ENCODE data around the gene PHACTR4. TPM values are rescaled to one million over a fixed set of nuclear protein-coding genes. Genes with fewer than 3 reads are reported as not detected.
"Not testable (repeated sequence)": the region's sequence is repeated elsewhere in the genome, so short reads cannot be mapped to it uniquely, and the experiment has no call there.

PHACTR4 gene
- total RNA-seq, 1 donor from 2014 or later, result 30.5 TPM

GRCh38 chr1:28353248-28353810 is 16.2 kb upstream of the PHACTR4 start:
- H3K27me3 Mint-ChIP-seq; H3K36me3 Mint-ChIP-seq (ENCODE audit: low read depth); intact Hi-C loops (cut with micrococcal nuclease); H3K27ac Mint-ChIP-seq; H3K9me3 Mint-ChIP-seq; DNase-seq; H3K4me1 Mint-ChIP-seq; H3K4me3 Mint-ChIP-seq: not testable (repeated sequence)

- H3K4me1 Mint-ChIP-seq, result peaks cover 2% of the 10 kb centered on the region
- H3K27ac Mint-ChIP-seq, result no peak overlapping the region
- DNase-seq, result no peak
- H3K4me3 Mint-ChIP-seq, result no peak overlapping the region
- no peaks in the 10 kb centered on the region for H3K27me3 Mint-ChIP-seq
- H3K36me3 Mint-ChIP-seq (ENCODE audit: low read depth), result no peaks in the 10 kb centered on the region
- H3K9me3 Mint-ChIP-seq, result no peaks in the 10 kb centered on the region
- intact Hi-C loops (cut with micrococcal nuclease), result no loop called here
Observed at GRCh38 chr1:28354121-28354520, 15.4 kb upstream of the PHACTR4 start.

- no peak for DNase-seq
- intact Hi-C loops (cut with micrococcal nuclease), result loop anchor here (5.0 kb wide), 1 partner anchor 244 kb away; no protein-coding TSS in a partner anchor
- no peaks in the 10 kb centered on the region for H3K9me3 Mint-ChIP-seq
- no peak overlapping the region for H3K27ac Mint-ChIP-seq
- no peaks in the 10 kb centered on the region for H3K36me3 Mint-ChIP-seq (ENCODE audit: low read depth)
- no peak overlapping the region for H3K4me3 Mint-ChIP-seq
- peaks cover 4% of the 10 kb centered on the region for H3K27me3 Mint-ChIP-seq
- H3K4me1 Mint-ChIP-seq, result peaks cover 2% of the 10 kb centered on the region
Observed at GRCh38 chr1:28358716-28359115, 10.8 kb upstream of the PHACTR4 start.

- H3K27ac Mint-ChIP-seq, result no peak overlapping the region
- H3K36me3 Mint-ChIP-seq (ENCODE audit: low read depth), result no peaks in the 10 kb centered on the region
- intact Hi-C loops (cut with micrococcal nuclease), result loop anchor here (5.0 kb wide), 1 partner anchor 243 kb away; no protein-coding TSS in a partner anchor
Observed at GRCh38 chr1:28359592-28360239, 9.8 kb upstream of the PHACTR4 start.

GRCh38 chr1:28364888-28365287 is 4.7 kb upstream of the PHACTR4 start:
- no peaks in the 10 kb centered on the region for H3K9me3 Mint-ChIP-seq
- H3K27ac Mint-ChIP-seq, result no peak overlapping the region
- intact Hi-C loops (cut with micrococcal nuclease), result no loop called here
- no peak for DNase-seq
- no peak overlapping the region for H3K4me3 Mint-ChIP-seq
- H3K4me1 Mint-ChIP-seq, result peaks cover 8% of the 10 kb centered on the region
- no peaks in the 10 kb centered on the region for H3K36me3 Mint-ChIP-seq (ENCODE audit: low read depth)
- H3K27me3 Mint-ChIP-seq, result peaks cover 4% of the 10 kb centered on the region

More at GRCh38 chr1:28359592-28360239, 9.8 kb upstream of the PHACTR4 start:
- peak; percentile 90 for DNase-seq
- peaks cover 4% of the 10 kb centered on the region for H3K27me3 Mint-ChIP-seq
- H3K9me3 Mint-ChIP-seq, result no peaks in the 10 kb centered on the region
- H3K4me3 Mint-ChIP-seq, result no peak overlapping the region
- peaks cover 2% of the 10 kb centered on the region for H3K4me1 Mint-ChIP-seq

GRCh38 chr1:28365864-28366263 is 3.7 kb upstream of the PHACTR4 start:
- Mint-ChIP-seq H3K36me3 (ENCODE audit: low read depth) (no peaks in the 10 kb centered on the region), H3K27ac (no peak overlapping the region), H3K4me3 (no peak overlapping the region), H3K9me3 (no peaks in the 10 kb centered on the region), H3K4me1 (peaks cover 15% of the 10 kb centered on the region), H3K27me3 (peaks cover 4% of the 10 kb centered on the region)
- intact Hi-C loops (cut with micrococcal nuclease), result no loop called here
- DNase-seq, result no peak

- not testable (repeated sequence) for H3K9me3 Mint-ChIP-seq; H3K27me3 Mint-ChIP-seq; DNase-seq; H3K36me3 Mint-ChIP-seq (ENCODE audit: low read depth)
- H3K4me1 Mint-ChIP-seq, result peaks cover 23% of the 10 kb centered on the region
- H3K27ac Mint-ChIP-seq, result peak overlapping the region; percentile 95
- intact Hi-C loops (cut with micrococcal nuclease), result loop anchor here (1.0 to 2.0 kb wide), 3 partner anchors 40 to 136 kb away; partner anchors contain the start of gene MED18
- H3K4me3 Mint-ChIP-seq, result peak overlapping the region; percentile 95
Observed at GRCh38 chr1:28368608-28369007, 932 bp upstream of the PHACTR4 start.

- H3K27me3 Mint-ChIP-seq, result no peaks in the 10 kb centered on the region
- H3K4me1 Mint-ChIP-seq, result peaks cover 33% of the 10 kb centered on the region
- intact Hi-C loops (cut with micrococcal nuclease), result no loop called here
- H3K27ac Mint-ChIP-seq, result peak overlapping the region; percentile 89
- DNase-seq, result peak; percentile 75
- no peaks in the 10 kb centered on the region for H3K9me3 Mint-ChIP-seq
- H3K36me3 Mint-ChIP-seq (ENCODE audit: low read depth), result peaks cover 8% of the 10 kb centered on the region
- H3K4me3 Mint-ChIP-seq, result peak overlapping the region; percentile 95
Observed at GRCh38 chr1:28370239-28371009, 884 bp downstream of the PHACTR4 start.

- no peak for DNase-seq
- Mint-ChIP-seq H3K4me3 (peak overlapping the region; percentile 95), H3K27ac (no peak overlapping the region), H3K9me3 (no peaks in the 10 kb centered on the region), H3K27me3 (no peaks in the 10 kb centered on the region), H3K4me1 (peaks cover 34% of the 10 kb centered on the region), H3K36me3 (ENCODE audit: low read depth) (peaks cover 8% of the 10 kb centered on the region)
- intact Hi-C loops (cut with micrococcal nuclease), result no loop called here
Observed at GRCh38 chr1:28371010-28371377, 1.5 kb downstream of the PHACTR4 start.

- intact Hi-C loops (cut with micrococcal nuclease); H3K27me3 Mint-ChIP-seq; H3K9me3 Mint-ChIP-seq; H3K36me3 Mint-ChIP-seq (ENCODE audit: low read depth); H3K27ac Mint-ChIP-seq; H3K4me3 Mint-ChIP-seq; DNase-seq: not testable (repeated sequence)
- peaks cover 31% of the 10 kb centered on the region for H3K4me1 Mint-ChIP-seq
Observed at GRCh38 chr1:28373450-28373849, 3.9 kb downstream of the PHACTR4 start.

GRCh38 chr1:28374297-28374696 is 4.8 kb downstream of the PHACTR4 start:
- Mint-ChIP-seq H3K27me3 (no peaks in the 10 kb centered on the region), H3K36me3 (ENCODE audit: low read depth) (peaks cover 11% of the 10 kb centered on the region), H3K27ac (no peak overlapping the region), H3K4me1 (peaks cover 28% of the 10 kb centered on the region), H3K4me3 (no peak overlapping the region), H3K9me3 (no peaks in the 10 kb centered on the region)
- DNase-seq, result no peak
- intact Hi-C loops (cut with micrococcal nuclease), result no loop called here

GRCh38 chr1:28375598-28375997 is 6.1 kb downstream of the PHACTR4 start:
- intact Hi-C loops (cut with micrococcal nuclease); H3K9me3 Mint-ChIP-seq; H3K4me3 Mint-ChIP-seq: not testable (repeated sequence)

GRCh38 chr1:28376195-28376594 is 6.7 kb downstream of the PHACTR4 start:
- H3K9me3 Mint-ChIP-seq; H3K27me3 Mint-ChIP-seq; H3K27ac Mint-ChIP-seq; intact Hi-C loops (cut with micrococcal nuclease); H3K4me3 Mint-ChIP-seq; DNase-seq: not testable (repeated sequence)
- Mint-ChIP-seq H3K36me3 (ENCODE audit: low read depth) (peaks cover 16% of the 10 kb centered on the region), H3K4me1 (peaks cover 22% of the 10 kb centered on the region)

More at GRCh38 chr1:28375598-28375997, 6.1 kb downstream of the PHACTR4 start:
- Mint-ChIP-seq H3K4me1 (peaks cover 26% of the 10 kb centered on the region), H3K36me3 (ENCODE audit: low read depth) (peaks cover 14% of the 10 kb centered on the region)
- not testable (repeated sequence) for H3K27ac Mint-ChIP-seq, H3K27me3 Mint-ChIP-seq, DNase-seq

GRCh38 chr1:28378906-28379305 is 9.4 kb downstream of the PHACTR4 start:
- H3K9me3 Mint-ChIP-seq, result peaks cover 5% of the 10 kb centered on the region
- no peak overlapping the region for H3K27ac Mint-ChIP-seq
- intact Hi-C loops (cut with micrococcal nuclease), result no loop called here
- no peak overlapping the region for H3K4me3 Mint-ChIP-seq
- H3K36me3 Mint-ChIP-seq (ENCODE audit: low read depth), result peaks cover 26% of the 10 kb centered on the region
- H3K4me1 Mint-ChIP-seq, result peaks cover 17% of the 10 kb centered on the region
- DNase-seq, result no peak
- H3K27me3 Mint-ChIP-seq, result no peaks in the 10 kb centered on the region
